ENCODE results near the gene EMILIN2.
A peak's percentile ranks its signal among the peaks of the same experiment; 100 is the strongest.

EMILIN2 gene

GRCh38 chr18:2916184-2916583 is 69.4 kb downstream of the EMILIN2 start:
- DNase-seq (ENCODE audit: low read depth, low spot score), result peak; percentile 43
- TF ChIP-seq CTCF (IDR thresholded peaks at IDR 0.05; ENCODE audit: low read depth, low read length), result no peak
- no peak overlapping the region for H3K4me3 ChIP-seq (ENCODE audit: low read depth, low read length)
- in situ Hi-C loops (cut with HindIII; ENCODE audit: low sequenced_read_pairs), result no loop called here

GRCh38 chr18:2917259-2918047 is 70.6 kb downstream of the EMILIN2 start:
- no peak for DNase-seq (ENCODE audit: low read depth, low spot score)
- H3K4me3 ChIP-seq (ENCODE audit: low read depth, low read length), result no peak overlapping the region
- TF ChIP-seq CTCF (IDR thresholded peaks at IDR 0.05; ENCODE audit: low read depth, low read length), result no peak
- in situ Hi-C loops (cut with HindIII; ENCODE audit: low sequenced_read_pairs), result no loop called here

- DNase-seq (ENCODE audit: low read depth, low spot score), result no peak
- TF ChIP-seq CTCF (IDR thresholded peaks at IDR 0.05; ENCODE audit: low read depth, low read length), result no peak
- no peak overlapping the region for H3K4me3 ChIP-seq (ENCODE audit: low read depth, low read length)
- in situ Hi-C loops (cut with HindIII; ENCODE audit: low sequenced_read_pairs), result no loop called here
Measured at GRCh38 chr18:2918761-2919550, 72.2 kb downstream of the EMILIN2 start.

GRCh38 chr18:2919600-2919999 is 72.8 kb downstream of the EMILIN2 start:
- in situ Hi-C loops (cut with HindIII; ENCODE audit: low sequenced_read_pairs), result no loop called here
- no peak overlapping the region for H3K4me3 ChIP-seq (ENCODE audit: low read depth, low read length)
- DNase-seq (ENCODE audit: low read depth, low spot score), result no peak
- no peak for TF ChIP-seq CTCF (IDR thresholded peaks at IDR 0.05; ENCODE audit: low read depth, low read length)

GRCh38 chr18:2920027-2920426 is 73.2 kb downstream of the EMILIN2 start:
- H3K4me3 ChIP-seq (ENCODE audit: low read depth, low read length), result no peak overlapping the region
- DNase-seq (ENCODE audit: low read depth, low spot score), result no peak
- in situ Hi-C loops (cut with HindIII; ENCODE audit: low sequenced_read_pairs), result no loop called here
- no peak for TF ChIP-seq CTCF (IDR thresholded peaks at IDR 0.05; ENCODE audit: low read depth, low read length)

- no peak for TF ChIP-seq CTCF (IDR thresholded peaks at IDR 0.05; ENCODE audit: low read depth, low read length)
- DNase-seq (ENCODE audit: low read depth, low spot score), result no peak
- in situ Hi-C loops (cut with HindIII; ENCODE audit: low sequenced_read_pairs), result no loop called here
- H3K4me3 ChIP-seq (ENCODE audit: low read depth, low read length), result no peak overlapping the region
Measured at GRCh38 chr18:2920546-2921343, 73.9 kb downstream of the EMILIN2 start.
